NCI-H82 (cell line): Measurements from ENCODE around the gene ATP2A2.

Experiments
- DNase-seq: peaks from one replicate; lab custom pipeline; 2025; lab: John Stamatoyannopoulos, UW

The ATP2A2 gene

DNA sequence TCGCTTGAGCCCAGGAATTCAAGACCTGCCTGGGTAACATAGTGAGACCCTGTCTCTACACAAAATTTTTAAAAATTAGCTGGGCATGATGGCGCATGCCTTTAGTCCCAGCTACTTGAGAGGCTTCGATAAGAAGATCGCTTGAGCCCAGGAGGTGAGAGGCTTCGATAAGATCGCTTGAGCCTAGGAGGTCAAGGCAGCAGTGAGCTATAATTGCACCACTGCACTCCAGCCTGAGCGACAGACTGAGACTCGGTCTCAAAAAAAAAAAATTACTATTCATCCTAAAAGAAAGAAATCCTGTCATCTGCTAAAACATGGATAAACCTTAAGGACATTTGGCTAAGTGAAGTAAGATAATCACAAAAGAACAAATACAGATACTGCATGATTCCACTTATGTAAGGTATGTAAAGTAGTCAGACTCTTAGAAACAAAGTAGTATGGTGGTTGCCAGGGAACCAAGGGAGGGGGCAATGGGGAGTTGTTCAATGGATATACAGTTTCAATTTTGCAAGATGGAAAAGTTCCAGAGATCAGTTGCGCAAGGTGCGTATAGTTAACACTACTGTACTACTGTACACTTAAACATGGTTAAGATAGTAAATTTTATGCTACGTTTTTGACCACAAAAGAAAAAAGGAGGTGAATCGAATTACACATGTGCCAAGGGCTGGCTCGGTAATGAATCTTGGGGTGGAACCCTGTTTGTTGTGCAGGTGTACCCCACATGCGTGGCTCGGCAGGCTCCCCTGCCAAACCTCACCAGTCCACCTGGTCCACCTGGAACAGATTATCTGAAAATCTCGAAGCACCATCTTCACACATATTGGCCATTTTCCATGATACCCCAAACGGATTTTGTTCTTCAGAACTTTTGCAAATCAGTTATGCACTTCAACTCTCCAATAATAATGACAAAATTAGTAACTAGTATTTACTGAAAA is 18.3 kb upstream of the ATP2A2 start:
- no peak for DNase-seq

DNA sequence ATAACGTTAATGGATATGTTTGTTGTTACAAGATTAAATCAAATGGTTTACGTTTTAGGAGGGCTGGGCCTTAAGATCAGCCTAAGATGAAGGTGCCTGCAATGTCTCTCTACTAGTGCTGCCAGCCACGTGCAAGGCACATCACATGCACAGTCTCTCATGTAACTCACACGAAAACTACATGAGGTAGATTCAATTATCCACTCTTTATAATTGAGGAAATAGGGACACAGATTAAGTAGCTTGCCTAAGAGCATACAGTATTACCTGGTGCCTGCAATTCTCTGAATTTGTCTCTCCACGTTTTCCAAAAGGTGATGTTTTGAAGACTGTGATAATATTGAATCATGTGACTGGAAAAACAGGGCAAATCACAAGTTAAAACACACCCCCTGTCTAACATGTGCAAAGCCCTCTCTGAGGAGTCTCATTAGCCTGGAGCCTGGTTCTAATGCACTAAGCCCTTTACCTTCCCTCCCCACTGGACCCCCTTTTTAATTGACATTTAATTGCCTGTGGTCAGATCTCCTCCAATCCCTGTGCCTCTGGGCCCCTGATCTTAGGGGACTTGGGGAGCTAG is 14.6 kb upstream of the ATP2A2 start:
- peak; percentile 92 for DNase-seq

DNA sequence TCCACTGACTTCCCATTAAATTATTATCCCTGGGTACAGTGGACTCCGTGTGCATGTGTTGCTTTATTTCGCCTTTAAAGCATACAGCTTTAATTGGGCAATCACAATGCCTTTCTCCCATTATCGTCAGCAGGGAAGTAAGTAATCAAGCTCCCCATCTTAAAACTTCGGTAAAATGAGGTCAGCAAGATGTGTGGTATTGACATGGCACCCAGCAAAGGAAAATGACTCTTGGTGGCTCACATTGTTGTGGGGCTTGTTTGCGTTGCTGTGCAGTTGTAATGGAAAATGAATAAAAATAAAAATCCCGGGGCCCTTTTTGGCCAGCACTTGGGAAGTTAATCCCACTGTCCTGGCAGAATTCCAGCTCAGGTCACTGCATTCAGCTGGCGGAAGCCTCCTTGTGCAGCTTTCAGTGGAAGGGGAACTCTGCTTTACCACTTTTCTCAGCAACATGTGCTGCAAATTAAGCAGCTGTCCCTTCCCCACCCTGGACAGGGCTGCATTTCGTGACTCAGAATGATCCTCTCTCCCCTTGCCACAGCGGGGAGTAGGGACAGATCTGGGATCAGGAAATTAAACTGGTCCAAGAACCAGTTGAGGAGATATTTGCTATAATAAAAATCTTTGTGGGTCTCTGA is 13.9 kb upstream of the ATP2A2 start:
- peak; percentile 92 for DNase-seq

- DNase-seq = peak; percentile 75
Observed at GRCh38 chr12:110269622-110270124, 11.4 kb upstream of the ATP2A2 start.

- peak; percentile 95 for DNase-seq
Observed at GRCh38 chr12:110270125-110270962, 10.7 kb upstream of the ATP2A2 start.

DNA sequence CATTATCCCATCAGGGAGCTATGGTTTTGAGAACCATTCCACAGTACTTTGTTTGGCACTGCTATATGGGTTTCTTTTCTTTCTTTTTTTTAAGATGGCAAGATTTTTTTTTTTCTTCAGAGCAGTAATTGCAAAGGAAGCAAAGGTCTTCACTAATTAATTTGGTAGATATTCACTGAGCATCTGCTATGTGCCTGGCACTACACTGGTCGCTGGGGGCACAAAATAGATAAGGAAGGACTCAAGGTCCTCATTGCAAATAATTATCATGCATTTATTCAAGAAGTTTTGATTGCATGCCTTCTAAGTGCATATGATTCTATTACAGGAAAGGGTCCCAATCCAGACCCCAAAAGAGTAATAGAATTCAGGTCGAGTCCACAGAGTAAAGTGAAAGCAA is 10.0 kb upstream of the ATP2A2 start:
- DNase-seq = no peak

DNA sequence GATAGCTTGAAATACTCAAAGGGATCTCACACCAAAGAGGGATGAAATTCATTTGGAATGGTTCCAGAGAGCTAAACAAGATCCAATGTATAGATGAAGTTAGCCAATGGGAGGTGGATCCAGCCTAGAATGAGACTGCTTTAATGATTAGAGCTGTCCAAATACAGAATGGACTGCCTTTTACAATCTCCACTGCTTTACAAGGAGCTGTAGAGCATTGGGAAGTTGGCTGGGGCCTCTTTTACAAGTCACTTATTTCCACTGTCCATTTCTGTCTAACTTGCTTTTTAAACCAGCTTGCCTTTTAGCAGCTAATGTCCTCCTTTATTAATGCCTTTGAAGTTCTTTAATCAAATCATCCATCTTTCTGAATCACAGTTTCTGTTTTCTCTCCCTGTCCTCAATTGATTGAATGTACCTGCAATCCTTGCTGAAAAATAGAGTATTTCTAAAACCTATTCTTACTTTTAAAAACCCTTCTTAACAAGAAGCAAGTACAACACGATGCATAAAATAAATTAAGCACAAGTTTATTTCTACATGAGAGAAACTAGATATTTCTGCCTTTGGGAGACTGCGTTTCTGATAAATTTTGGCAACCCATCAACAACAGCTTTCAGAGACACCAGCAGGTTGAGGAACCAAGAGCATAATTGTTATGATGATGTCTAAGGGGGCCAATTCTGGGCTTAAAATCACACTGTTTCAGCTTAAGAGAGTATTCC is 3.4 kb upstream of the ATP2A2 start:
- DNase-seq = peak; percentile 27

- DNase-seq = no peak
Observed at GRCh38 chr12:110278255-110278536, 2.9 kb upstream of the ATP2A2 start.

DNA sequence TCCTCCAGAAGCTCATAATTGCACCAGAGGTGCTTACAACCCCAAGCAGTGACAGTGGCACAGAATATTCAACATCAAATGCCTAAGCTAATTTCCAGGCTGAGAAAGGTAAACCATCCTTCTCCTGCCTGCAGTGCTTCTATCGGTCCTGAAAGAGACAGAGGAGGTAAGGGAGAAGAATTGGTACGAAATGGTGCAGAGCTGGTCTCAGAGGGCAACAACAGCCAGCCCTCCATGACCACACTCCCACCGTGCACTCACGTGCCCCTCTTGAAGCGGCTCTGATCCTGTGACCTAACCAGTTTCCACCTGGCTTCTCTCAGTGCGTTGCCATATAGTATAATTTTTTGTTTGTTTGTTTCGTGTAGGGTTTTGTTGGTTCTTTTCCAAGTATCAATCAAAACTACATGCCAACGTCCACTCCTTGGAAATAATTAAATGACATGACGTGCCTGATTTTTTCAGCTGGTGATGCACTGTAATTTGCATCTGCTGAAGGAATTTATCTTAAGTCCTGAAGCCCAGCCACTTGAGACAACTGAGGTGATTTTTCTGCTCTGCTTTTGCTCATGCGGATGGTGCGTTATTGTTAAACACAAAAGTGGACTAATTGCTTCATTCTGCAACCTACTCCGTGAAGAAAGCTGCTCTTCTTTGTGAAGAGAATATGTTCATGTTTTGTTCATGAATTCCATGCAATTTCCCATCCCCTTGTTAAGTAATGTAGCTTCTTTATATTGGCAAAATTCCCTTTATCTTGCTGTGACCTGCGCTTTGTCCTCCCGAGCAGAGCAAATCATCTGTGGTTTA is 1.3 kb upstream of the ATP2A2 start:
- peak; percentile 44 for DNase-seq

GRCh38 chr12:110280392-110280778 is 662 bp upstream of the ATP2A2 start:
- DNase-seq = peak; percentile 89

DNA sequence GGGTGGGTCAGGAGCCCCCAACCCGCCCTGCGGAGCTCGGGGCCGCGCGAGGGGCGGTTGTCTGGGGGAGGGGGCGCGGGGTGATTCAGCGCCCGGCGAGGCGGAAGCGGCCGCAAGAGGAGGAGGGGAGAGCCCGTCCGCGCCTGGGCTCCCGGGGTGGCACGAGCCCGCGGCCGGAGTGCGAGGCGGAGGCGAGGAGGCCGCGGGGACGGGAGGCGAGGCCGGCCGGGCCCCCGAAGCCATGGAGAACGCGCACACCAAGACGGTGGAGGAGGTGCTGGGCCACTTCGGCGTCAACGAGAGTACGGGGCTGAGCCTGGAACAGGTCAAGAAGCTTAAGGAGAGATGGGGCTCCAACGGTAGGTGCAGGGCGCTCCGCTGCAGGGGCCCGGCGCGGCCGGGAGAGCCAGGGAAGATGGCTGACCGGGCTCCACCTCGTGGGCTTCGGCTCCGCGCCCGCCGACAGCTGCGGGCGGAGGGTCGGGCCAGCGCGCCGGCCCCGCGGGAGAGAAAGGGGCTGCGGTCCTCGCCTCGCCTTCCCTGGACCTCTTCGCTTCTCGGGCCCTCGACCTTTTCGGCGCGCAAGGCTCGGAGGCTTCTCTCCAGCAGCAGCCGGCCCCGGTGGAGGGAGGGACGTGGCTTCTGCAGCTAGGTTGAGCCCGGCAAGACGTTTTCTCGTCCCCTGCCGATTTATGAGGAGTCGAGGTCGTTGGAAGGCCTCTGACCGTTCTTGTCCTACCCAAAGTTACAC is 677 bp downstream of the ATP2A2 start:
- peak; percentile 77 for DNase-seq

DNA sequence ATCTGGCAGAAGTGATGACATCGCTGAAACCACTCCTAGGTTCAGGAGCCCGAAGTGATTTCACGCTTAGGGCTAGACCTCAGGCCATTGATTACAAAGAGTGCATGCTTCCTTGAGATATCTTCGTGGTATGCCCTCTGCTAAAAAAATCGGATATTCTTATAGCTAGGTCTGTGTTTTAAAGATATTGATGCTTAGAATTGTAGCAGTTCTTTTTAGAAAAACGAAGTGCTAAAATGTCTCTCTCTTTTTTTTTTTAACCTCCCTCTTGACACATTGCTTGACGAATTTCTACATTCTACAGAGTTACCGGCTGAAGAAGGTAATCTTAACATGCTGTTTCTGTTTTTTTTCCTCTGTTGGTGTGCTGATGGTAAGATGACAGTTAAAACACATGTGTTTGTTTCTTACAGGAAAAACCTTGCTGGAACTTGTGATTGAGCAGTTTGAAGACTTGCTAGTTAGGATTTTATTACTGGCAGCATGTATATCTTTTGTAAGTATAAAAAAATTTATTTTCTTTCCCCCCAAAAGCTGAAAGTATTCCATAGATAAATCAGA is 1.3 kb downstream of the ATP2A2 start:
- DNase-seq = no peak

- DNase-seq = no peak
Observed at GRCh38 chr12:110282956-110283817, 2.1 kb downstream of the ATP2A2 start.

DNA sequence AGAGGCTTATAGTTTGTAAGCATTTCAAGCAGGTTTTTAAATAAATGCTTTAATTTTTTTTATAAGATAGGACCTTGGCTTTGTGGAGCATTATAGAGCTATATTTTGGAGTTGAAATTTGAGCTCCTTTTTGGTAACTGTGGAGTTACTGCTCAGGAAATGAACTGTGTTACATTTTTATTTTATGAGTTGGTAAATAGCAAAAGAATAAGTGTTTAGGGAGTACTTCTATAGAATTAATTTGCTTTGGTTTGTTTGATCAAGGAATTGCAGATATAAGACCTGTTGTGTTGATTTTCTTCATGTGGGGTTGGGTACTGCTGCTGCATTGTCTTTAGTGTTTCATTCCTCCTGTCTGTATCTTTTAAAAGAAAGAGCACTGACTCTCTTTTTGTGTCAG is 3.5 kb downstream of the ATP2A2 start:
- DNase-seq = no peak

- no peak for DNase-seq
Observed at GRCh38 chr12:110286623-110287022, 5.6 kb downstream of the ATP2A2 start.

GRCh38 chr12:110287986-110288385 is 6.9 kb downstream of the ATP2A2 start:
- DNase-seq = no peak

GRCh38 chr12:110289044-110289710 is 8.1 kb downstream of the ATP2A2 start:
- DNase-seq = no peak

DNA sequence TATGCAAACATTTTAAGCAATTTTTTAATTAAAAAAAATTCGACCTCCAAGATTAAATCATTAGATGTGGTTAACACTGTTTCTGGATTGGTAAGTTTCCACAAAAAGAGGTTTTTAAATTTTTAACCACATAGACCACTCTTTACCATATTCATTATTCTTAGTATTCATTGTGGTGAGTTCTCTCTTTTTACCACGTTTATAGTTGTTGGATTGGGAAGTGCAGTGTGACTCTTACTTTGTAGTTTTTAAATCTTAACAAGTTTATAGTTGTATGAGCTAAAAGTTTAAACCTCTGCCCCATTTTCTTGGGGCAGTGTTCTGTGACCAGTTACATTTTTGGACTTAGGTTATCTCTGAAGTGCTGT is 8.6 kb downstream of the ATP2A2 start:
- DNase-seq = no peak
